Measurements from ENCODE around the gene MROH2A.

The MROH2A gene

GRCh38 chr2:233844836-233845235 lies 66.7 kb downstream of the MROH2A start:
- TF ChIP-seq, protein P1, sequence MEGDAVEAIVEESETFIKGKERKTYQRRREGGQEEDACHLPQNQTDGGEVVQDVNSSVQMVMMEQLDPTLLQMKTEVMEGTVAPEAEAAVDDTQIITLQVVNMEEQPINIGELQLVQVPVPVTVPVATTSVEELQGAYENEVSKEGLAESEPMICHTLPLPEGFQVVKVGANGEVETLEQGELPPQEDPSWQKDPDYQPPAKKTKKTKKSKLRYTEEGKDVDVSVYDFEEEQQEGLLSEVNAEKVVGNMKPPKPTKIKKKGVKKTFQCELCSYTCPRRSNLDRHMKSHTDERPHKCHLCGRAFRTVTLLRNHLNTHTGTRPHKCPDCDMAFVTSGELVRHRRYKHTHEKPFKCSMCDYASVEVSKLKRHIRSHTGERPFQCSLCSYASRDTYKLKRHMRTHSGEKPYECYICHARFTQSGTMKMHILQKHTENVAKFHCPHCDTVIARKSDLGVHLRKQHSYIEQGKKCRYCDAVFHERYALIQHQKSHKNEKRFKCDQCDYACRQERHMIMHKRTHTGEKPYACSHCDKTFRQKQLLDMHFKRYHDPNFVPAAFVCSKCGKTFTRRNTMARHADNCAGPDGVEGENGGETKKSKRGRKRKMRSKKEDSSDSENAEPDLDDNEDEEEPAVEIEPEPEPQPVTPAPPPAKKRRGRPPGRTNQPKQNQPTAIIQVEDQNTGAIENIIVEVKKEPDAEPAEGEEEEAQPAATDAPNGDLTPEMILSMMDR (conservative IDR thresholded peaks at IDR 0.05; ENCODE audit: low read depth, low read length): no peak
- DNase-seq (ENCODE audit: low read depth): no peak

GRCh38 chr2:233845301-233846060 lies 67.4 kb downstream of the MROH2A start:
- no peak for DNase-seq (ENCODE audit: low read depth)
- TF ChIP-seq, protein P1 (conservative IDR thresholded peaks at IDR 0.05; ENCODE audit: low read depth, low read length): no peak
- no peak overlapping the region for H3K4me3 ChIP-seq (ENCODE audit: low read depth, low read length)

More at GRCh38 chr2:233844836-233845235, 66.7 kb downstream of the MROH2A start:
- no peak overlapping the region for H3K4me3 ChIP-seq (ENCODE audit: low read depth, low read length)

GRCh38 chr2:233846387-233847247 lies 68.5 kb downstream of the MROH2A start:
- DNase-seq (ENCODE audit: low read depth): peak; percentile 40
- TF ChIP-seq, protein P1 (conservative IDR thresholded peaks at IDR 0.05; ENCODE audit: low read depth, low read length): no peak
- H3K4me3 ChIP-seq (ENCODE audit: low read depth, low read length): no peak overlapping the region

GRCh38 chr2:233847248-233847898 lies 69.2 kb downstream of the MROH2A start:
- no peak for DNase-seq (ENCODE audit: low read depth)
- no peak overlapping the region for H3K4me3 ChIP-seq (ENCODE audit: low read depth, low read length)
- TF ChIP-seq, protein P1 (conservative IDR thresholded peaks at IDR 0.05; ENCODE audit: low read depth, low read length): no peak

- DNase-seq (ENCODE audit: low read depth): no peak
- TF ChIP-seq, protein P1 (conservative IDR thresholded peaks at IDR 0.05; ENCODE audit: low read depth, low read length): no peak
- no peak overlapping the region for H3K4me3 ChIP-seq (ENCODE audit: low read depth, low read length)
Observed at GRCh38 chr2:233848276-233848675, 70.1 kb downstream of the MROH2A start.

GRCh38 chr2:233849607-233850271 lies 71.6 kb downstream of the MROH2A start:
- TF ChIP-seq, protein P1 (conservative IDR thresholded peaks at IDR 0.05; ENCODE audit: low read depth, low read length): no peak
- no peak for DNase-seq (ENCODE audit: low read depth)
- H3K4me3 ChIP-seq (ENCODE audit: low read depth, low read length): no peak overlapping the region

Measured in choroid plexus epithelial cell (primary cell).